ENCODE data around the gene ACSM2B.

DNA sequence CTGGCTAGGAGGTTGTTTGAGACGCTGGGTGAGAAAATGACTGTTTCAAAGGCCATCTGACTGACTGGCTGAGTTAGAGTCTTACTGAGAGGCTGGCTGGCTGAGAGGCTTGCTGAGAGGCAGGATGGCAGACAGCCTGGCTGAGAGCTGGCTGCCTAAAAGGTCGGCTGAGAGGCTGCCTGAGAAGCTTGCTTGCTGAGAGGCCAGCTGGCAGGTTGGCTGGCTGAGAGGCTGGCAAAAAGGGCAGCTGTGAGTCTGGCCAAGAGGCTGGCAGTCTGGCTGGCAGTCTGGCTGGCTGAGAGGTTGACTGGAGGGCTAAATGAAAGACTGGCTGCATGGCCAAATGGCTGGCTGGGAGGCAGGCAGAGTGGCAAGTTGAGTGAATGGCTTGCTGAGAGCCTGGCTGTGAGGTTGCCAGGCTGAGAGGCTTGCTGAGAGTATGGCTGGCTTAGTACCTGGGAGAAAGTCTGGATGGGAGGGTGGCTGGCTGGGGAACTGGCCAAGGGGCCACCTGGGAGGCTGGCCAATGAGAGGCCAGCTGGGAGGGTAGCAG is 35.3 kb upstream of the ACSM2B start:
- no peak for TF ChIP-seq ZFP3 (CRISPR knock-in tag; IDR thresholded peaks at IDR 0.05)
- TF ChIP-seq, protein P1, sequence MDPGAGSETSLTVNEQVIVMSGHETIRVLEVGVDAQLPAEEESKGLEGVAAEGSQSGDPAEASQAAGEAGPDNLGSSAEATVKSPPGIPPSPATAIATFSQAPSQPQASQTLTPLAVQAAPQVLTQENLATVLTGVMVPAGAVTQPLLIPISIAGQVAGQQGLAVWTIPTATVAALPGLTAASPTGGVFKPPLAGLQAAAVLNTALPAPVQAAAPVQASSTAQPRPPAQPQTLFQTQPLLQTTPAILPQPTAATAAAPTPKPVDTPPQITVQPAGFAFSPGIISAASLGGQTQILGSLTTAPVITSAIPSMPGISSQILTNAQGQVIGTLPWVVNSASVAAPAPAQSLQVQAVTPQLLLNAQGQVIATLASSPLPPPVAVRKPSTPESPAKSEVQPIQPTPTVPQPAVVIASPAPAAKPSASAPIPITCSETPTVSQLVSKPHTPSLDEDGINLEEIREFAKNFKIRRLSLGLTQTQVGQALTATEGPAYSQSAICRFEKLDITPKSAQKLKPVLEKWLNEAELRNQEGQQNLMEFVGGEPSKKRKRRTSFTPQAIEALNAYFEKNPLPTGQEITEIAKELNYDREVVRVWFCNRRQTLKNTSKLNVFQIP (CRISPR knock-in tag; IDR thresholded peaks at IDR 0.05; ENCODE audit: borderline replicate concordance, low read depth), result no peak
- no peak for TF ChIP-seq ARNTL (CRISPR knock-in tag; IDR thresholded peaks at IDR 0.05; ENCODE audit: borderline replicate concordance, low read depth)
- no peak for TF ChIP-seq ZC3H10 (CRISPR knock-in tag; IDR thresholded peaks at IDR 0.05)
- TF ChIP-seq, protein P2, sequence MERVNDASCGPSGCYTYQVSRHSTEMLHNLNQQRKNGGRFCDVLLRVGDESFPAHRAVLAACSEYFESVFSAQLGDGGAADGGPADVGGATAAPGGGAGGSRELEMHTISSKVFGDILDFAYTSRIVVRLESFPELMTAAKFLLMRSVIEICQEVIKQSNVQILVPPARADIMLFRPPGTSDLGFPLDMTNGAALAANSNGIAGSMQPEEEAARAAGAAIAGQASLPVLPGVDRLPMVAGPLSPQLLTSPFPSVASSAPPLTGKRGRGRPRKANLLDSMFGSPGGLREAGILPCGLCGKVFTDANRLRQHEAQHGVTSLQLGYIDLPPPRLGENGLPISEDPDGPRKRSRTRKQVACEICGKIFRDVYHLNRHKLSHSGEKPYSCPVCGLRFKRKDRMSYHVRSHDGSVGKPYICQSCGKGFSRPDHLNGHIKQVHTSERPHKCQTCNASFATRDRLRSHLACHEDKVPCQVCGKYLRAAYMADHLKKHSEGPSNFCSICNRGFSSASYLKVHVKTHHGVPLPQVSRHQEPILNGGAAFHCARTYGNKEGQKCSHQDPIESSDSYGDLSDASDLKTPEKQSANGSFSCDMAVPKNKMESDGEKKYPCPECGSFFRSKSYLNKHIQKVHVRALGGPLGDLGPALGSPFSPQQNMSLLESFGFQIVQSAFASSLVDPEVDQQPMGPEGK (CRISPR knock-in tag; IDR thresholded peaks at IDR 0.05; ENCODE audit: borderline replicate concordance), result no peak
- TF ChIP-seq, protein P3, sequence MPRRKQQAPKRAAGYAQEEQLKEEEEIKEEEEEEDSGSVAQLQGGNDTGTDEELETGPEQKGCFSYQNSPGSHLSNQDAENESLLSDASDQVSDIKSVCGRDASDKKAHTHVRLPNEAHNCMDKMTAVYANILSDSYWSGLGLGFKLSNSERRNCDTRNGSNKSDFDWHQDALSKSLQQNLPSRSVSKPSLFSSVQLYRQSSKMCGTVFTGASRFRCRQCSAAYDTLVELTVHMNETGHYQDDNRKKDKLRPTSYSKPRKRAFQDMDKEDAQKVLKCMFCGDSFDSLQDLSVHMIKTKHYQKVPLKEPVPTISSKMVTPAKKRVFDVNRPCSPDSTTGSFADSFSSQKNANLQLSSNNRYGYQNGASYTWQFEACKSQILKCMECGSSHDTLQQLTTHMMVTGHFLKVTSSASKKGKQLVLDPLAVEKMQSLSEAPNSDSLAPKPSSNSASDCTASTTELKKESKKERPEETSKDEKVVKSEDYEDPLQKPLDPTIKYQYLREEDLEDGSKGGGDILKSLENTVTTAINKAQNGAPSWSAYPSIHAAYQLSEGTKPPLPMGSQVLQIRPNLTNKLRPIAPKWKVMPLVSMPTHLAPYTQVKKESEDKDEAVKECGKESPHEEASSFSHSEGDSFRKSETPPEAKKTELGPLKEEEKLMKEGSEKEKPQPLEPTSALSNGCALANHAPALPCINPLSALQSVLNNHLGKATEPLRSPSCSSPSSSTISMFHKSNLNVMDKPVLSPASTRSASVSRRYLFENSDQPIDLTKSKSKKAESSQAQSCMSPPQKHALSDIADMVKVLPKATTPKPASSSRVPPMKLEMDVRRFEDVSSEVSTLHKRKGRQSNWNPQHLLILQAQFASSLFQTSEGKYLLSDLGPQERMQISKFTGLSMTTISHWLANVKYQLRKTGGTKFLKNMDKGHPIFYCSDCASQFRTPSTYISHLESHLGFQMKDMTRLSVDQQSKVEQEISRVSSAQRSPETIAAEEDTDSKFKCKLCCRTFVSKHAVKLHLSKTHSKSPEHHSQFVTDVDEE (CRISPR knock-in tag; IDR thresholded peaks at IDR 0.05), result no peak
- TF ChIP-seq, protein P4, sequence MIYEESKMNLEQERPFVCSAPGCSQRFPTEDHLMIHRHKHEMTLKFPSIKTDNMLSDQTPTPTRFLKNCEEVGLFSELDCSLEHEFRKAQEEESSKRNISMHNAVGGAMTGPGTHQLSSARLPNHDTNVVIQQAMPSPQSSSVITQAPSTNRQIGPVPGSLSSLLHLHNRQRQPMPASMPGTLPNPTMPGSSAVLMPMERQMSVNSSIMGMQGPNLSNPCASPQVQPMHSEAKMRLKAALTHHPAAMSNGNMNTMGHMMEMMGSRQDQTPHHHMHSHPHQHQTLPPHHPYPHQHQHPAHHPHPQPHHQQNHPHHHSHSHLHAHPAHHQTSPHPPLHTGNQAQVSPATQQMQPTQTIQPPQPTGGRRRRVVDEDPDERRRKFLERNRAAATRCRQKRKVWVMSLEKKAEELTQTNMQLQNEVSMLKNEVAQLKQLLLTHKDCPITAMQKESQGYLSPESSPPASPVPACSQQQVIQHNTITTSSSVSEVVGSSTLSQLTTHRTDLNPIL (CRISPR knock-in tag; IDR thresholded peaks at IDR 0.05; ENCODE audit: low read depth), result no peak
- TF ChIP-seq ISL1 (CRISPR knock-in tag; IDR thresholded peaks at IDR 0.05), result no peak
- TF ChIP-seq SNAI2 (CRISPR knock-in tag; IDR thresholded peaks at IDR 0.05), result no peak

Data from SK-N-SH treated with all-trans-retinoic acid at 6 μM for 48 hours (cell line).